GM20431 (cell line): ENCODE measurements around the gene GLIS2.

Experiments
- in situ Hi-C: fragments of 300-500 bp; cut with MseI, MboI; formaldehyde crosslinking; loops from one replicate; pipeline ENCODE4 v1.15.0; 2020; ENCODE audit warnings: low sequenced_read_pairs; ENCODE audit not compliant: unreplicated experiment

Gene GLIS2

GRCh38 chr16:4293822-4294457 is 21.9 kb upstream of the GLIS2 start:
- in situ Hi-C loops: no loop called here

- in situ Hi-C loops: no loop called here
These were observed 20.3 kb upstream of the GLIS2 start for GRCh38 chr16:4295581-4295980.

GRCh38 chr16:4297480-4297879 is 18.4 kb upstream of the GLIS2 start:
- in situ Hi-C loops: no loop called here

GRCh38 chr16:4298761-4299522 is 16.9 kb upstream of the GLIS2 start:
- in situ Hi-C loops: no loop called here

GRCh38 chr16:4301177-4301576 is 14.7 kb upstream of the GLIS2 start:
- in situ Hi-C loops: no loop called here

GRCh38 chr16:4301968-4302367 is 13.9 kb upstream of the GLIS2 start:
- in situ Hi-C loops: no loop called here

GRCh38 chr16:4303973-4304372 is 11.9 kb upstream of the GLIS2 start:
- in situ Hi-C loops: no loop called here

- in situ Hi-C loops: no loop called here
These were observed 9.2 kb upstream of the GLIS2 start for GRCh38 chr16:4306470-4307214.

GRCh38 chr16:4307215-4308037 is 8.4 kb upstream of the GLIS2 start:
- in situ Hi-C loops: no loop called here

GRCh38 chr16:4309102-4309832 is 6.6 kb upstream of the GLIS2 start:
- in situ Hi-C loops: no loop called here

GRCh38 chr16:4309833-4310266 is 6.0 kb upstream of the GLIS2 start:
- in situ Hi-C loops: no loop called here

- in situ Hi-C loops: no loop called here
These were observed 2.0 kb upstream of the GLIS2 start for GRCh38 chr16:4313563-4314531.

- in situ Hi-C loops: no loop called here
These were observed 1.2 kb upstream of the GLIS2 start for GRCh38 chr16:4314532-4315185.

GRCh38 chr16:4316108-4316863 is 419 bp downstream of the GLIS2 start:
- in situ Hi-C loops: no loop called here

- in situ Hi-C loops: no loop called here
These were observed 1.1 kb downstream of the GLIS2 start for GRCh38 chr16:4316864-4317531.

- in situ Hi-C loops: no loop called here
These were observed 1.9 kb downstream of the GLIS2 start for GRCh38 chr16:4317532-4318450.
